Naive thymus-derived CD8-positive, alpha-beta T cell (primary cell): ENCODE measurements around the gene DIS3L2. TPM values are rescaled to one million over a fixed set of nuclear protein-coding genes. Genes with fewer than 3 reads are reported as not detected.
A peak's percentile ranks its signal among the peaks of the same experiment; 100 is the strongest.

Source experiments
- ATAC-seq, 2 donors: fragments of 150-1000 bp; cut with Tn5 transposase in 1 of 2; sonication (Bioruptor Pico), chemical (Tn5 transposase) in 1 of 2; 1 replicate in 1 of 2; 2 replicates in 1 of 2; pipeline ENCODE4 v1.10.0; 2021; ENCODE audit warnings: mild to moderate bottlenecking in 2 of 2, moderate library complexity in 2 of 2
- POLR2A ChIA-PET: fragments of 350-600 bp; sonication (Branson Sonifier 250); formaldehyde crosslinking; loops from one replicate; lab custom pipeline; 2021; ENCODE audit warnings: antibody characterized with exemption; lab: Charles Lee
- DNase-seq, 10 donors: peaks; one replicate each; pipeline versions ENCODE4 v3.0.0 to v3.0.0-alpha.2; 2020 to 2022
- H3K27ac Mint-ChIP-seq, 10 donors: one replicate each; pipeline ENCODE4 v1.8.0; 2020 to 2022; ENCODE audit warnings: mild to moderate bottlenecking in 10 of 10, mixed read lengths in 10 of 10, moderate library complexity in 4 of 10, inconsistent platforms in 1 of 10
- H3K27me3 Mint-ChIP-seq, 5 donors: one replicate each; pipeline ENCODE4 v1.8.0; 2021 to 2022; ENCODE audit warnings: mixed read lengths in 5 of 5
- H3K36me3 Mint-ChIP-seq, 3 donors: one replicate each; pipeline ENCODE4 v1.8.0; 2020 to 2022; ENCODE audit warnings: mixed read lengths in 3 of 3, mild to moderate bottlenecking in 2 of 3, inconsistent platforms in 1 of 3
- H3K4me1 Mint-ChIP-seq, 4 donors: one replicate each; pipeline ENCODE4 v1.8.0; 2021 to 2022; ENCODE audit warnings: mixed read lengths in 4 of 4
- H3K4me3 Mint-ChIP-seq, 10 donors: one replicate each; pipeline ENCODE4 v1.8.0; 2020 to 2022; ENCODE audit warnings: mild to moderate bottlenecking in 10 of 10, mixed read lengths in 10 of 10, moderate library complexity in 6 of 10, inconsistent platforms in 1 of 10
- H3K9me3 Mint-ChIP-seq, 9 donors: one replicate each; pipeline ENCODE4 v1.8.0; 2020 to 2022; ENCODE audit warnings: mixed read lengths in 9 of 9, mild to moderate bottlenecking in 3 of 9, inconsistent platforms in 1 of 9, moderate library complexity in 1 of 9
- polyA plus RNA-seq, 3 donors: library from polyadenylated mRNA; unstranded; fragments of 300-500 nt; fragmentation: Illumina TruSeq; gene quantifications; one replicate each; pipeline ENCODE4 v1.2.3, GENCODE V29; 2021
- total RNA-seq, 8 experiments: library from RNA in 2 of 8; stranded (reverse) in 2 of 8; gene quantifications; one replicate each; pipeline ENCODE4 v1.2.3 and lab custom pipeline; 2021 to 2026

Gene DIS3L2
- total and polyA plus RNA-seq, 5 experiments from 2014 or later: 12.5 to 59.1 (median 17.2) TPM

GRCh38 chr2:232124309-232124708, 162.8 kb downstream of the DIS3L2 start:
- peaks cover 0 to 17% (median 16%) of the 10 kb centered on the region in 3 donors for H3K36me3 Mint-ChIP-seq
- no peak for ATAC-seq
- peaks cover 17 to 47% (median 33%) of the 10 kb centered on the region in 4 donors for H3K4me1 Mint-ChIP-seq
- no peak for DNase-seq
- POLR2A ChIA-PET: no interaction called here
- peak overlapping the region in 3 of 10 donors; percentile 5 to 64 (median 15) for H3K27ac Mint-ChIP-seq
- no peak overlapping the region for H3K4me3 Mint-ChIP-seq
- H3K27me3 Mint-ChIP-seq: no peaks in the 10 kb centered on the region
- no peaks in the 10 kb centered on the region for H3K9me3 Mint-ChIP-seq

GRCh38 chr2:232126301-232127099, 165.0 kb downstream of the DIS3L2 start:
- H3K27ac Mint-ChIP-seq: peak overlapping the region in 5 of 10 donors; percentile 17 to 65 (median 45)

GRCh38 chr2:232129483-232129882, 168.0 kb downstream of the DIS3L2 start:
- Mint-ChIP-seq H3K4me3 (peak overlapping the region in 1 of 10 donors; percentile 54), H3K9me3 (no peaks in the 10 kb centered on the region), H3K27ac (peak overlapping the region in 4 of 10 donors; percentile 5 to 52 (median 14)), H3K4me1 (peaks cover 12 to 32% (median 19%) of the 10 kb centered on the region in 4 donors), H3K27me3 (no peaks in the 10 kb centered on the region), H3K36me3 (peaks cover 11 to 42% (median 21%) of the 10 kb centered on the region in 3 donors)
- ATAC-seq (no peak), DNase-seq (no peak)
- POLR2A ChIA-PET: no interaction called here

More at GRCh38 chr2:232126301-232127099, 165.0 kb downstream of the DIS3L2 start:
- ATAC-seq (no peak), DNase-seq (no peak)
- no peaks in the 10 kb centered on the region for H3K27me3 Mint-ChIP-seq
- POLR2A ChIA-PET: interaction anchor here (0.8 kb wide), 1 partner anchor 182 kb away, joined by 3 read pairs; no protein-coding TSS in a partner anchor
- H3K36me3 Mint-ChIP-seq: peaks cover 5 to 29% (median 21%) of the 10 kb centered on the region in 3 donors
- no peaks in the 10 kb centered on the region for H3K9me3 Mint-ChIP-seq
- H3K4me1 Mint-ChIP-seq: peaks cover 18 to 41% (median 30%) of the 10 kb centered on the region in 4 donors
- H3K4me3 Mint-ChIP-seq: no peak overlapping the region

GRCh38 chr2:232132181-232132580, 170.7 kb downstream of the DIS3L2 start:
- H3K4me3 Mint-ChIP-seq: no peak overlapping the region
- H3K27ac Mint-ChIP-seq: peak overlapping the region in 1 of 10 donors; percentile 73
- no peaks in the 10 kb centered on the region for H3K27me3 Mint-ChIP-seq
- peaks cover 24 to 52% (median 40%) of the 10 kb centered on the region in 4 donors for H3K4me1 Mint-ChIP-seq
- peaks cover 11 to 39% (median 12%) of the 10 kb centered on the region in 3 donors for H3K36me3 Mint-ChIP-seq
- no peaks in the 10 kb centered on the region for H3K9me3 Mint-ChIP-seq
- POLR2A ChIA-PET: interaction anchor here (0.7 kb wide), 1 partner anchor 169 kb away, joined by 3 read pairs; no protein-coding TSS in a partner anchor
- DNase-seq (no peak), ATAC-seq (no peak)

- H3K27ac Mint-ChIP-seq: peak overlapping the region in 3 of 10 donors; percentile 22 to 40 (median 34)
- no peaks in the 10 kb centered on the region for H3K9me3 Mint-ChIP-seq
- no peak for ATAC-seq
- peaks cover 11 to 32% (median 12%) of the 10 kb centered on the region in 3 donors for H3K36me3 Mint-ChIP-seq
- DNase-seq: no peak
- H3K4me1 Mint-ChIP-seq: peaks cover 25 to 51% (median 44%) of the 10 kb centered on the region in 4 donors
- no peak overlapping the region for H3K4me3 Mint-ChIP-seq
- no peaks in the 10 kb centered on the region for H3K27me3 Mint-ChIP-seq
- POLR2A ChIA-PET: interaction anchor here (0.6 kb wide), 1 partner anchor 91 kb away, joined by 3 read pairs; no protein-coding TSS in a partner anchor
These were observed 171.6 kb downstream of the DIS3L2 start for GRCh38 chr2:232133078-232133477.

- no peaks in the 10 kb centered on the region for H3K27me3 Mint-ChIP-seq
- peaks cover 11 to 32% (median 12%) of the 10 kb centered on the region in 3 donors for H3K36me3 Mint-ChIP-seq
- H3K27ac Mint-ChIP-seq: peak overlapping the region; percentile 45 to 93 (median 81)
- no peaks in the 10 kb centered on the region for H3K9me3 Mint-ChIP-seq
- POLR2A ChIA-PET: interaction anchor here (0.7 to 0.9 kb wide), 2 partner anchors 51 to 181 kb away, joined by 3 to 4 read pairs; no protein-coding TSS in a partner anchor
- ATAC-seq (no peak), DNase-seq (no peak)
- H3K4me1 Mint-ChIP-seq: peaks cover 36 to 56% (median 54%) of the 10 kb centered on the region in 4 donors
- peak overlapping the region in 3 of 10 donors; percentile 3 to 44 (median 11) for H3K4me3 Mint-ChIP-seq
These were observed 173.4 kb downstream of the DIS3L2 start for GRCh38 chr2:232134939-232135338.

- Mint-ChIP-seq H3K4me3 (peak overlapping the region in 7 of 10 donors; percentile 7 to 70 (median 41)), H3K4me1 (peaks cover 45 to 78% (median 68%) of the 10 kb centered on the region in 4 donors)
- ATAC-seq: no peak
These were observed 176.0 kb downstream of the DIS3L2 start for GRCh38 chr2:232137356-232138147.

GRCh38 chr2:232138441-232138840, 176.9 kb downstream of the DIS3L2 start:
- H3K4me1 Mint-ChIP-seq: peaks cover 45 to 78% (median 68%) of the 10 kb centered on the region in 4 donors
- DNase-seq (no peak), ATAC-seq (no peak)
- POLR2A ChIA-PET: interaction anchor here (1.3 to 3.5 kb wide), 3 partner anchors 172 to 177 kb away, joined by 3 to 13 read pairs (median 5); partner anchors contain the start of gene DIS3L2
- no peaks in the 10 kb centered on the region for H3K9me3 Mint-ChIP-seq
- no peaks in the 10 kb centered on the region for H3K36me3 Mint-ChIP-seq
- H3K27me3 Mint-ChIP-seq: no peaks in the 10 kb centered on the region
- H3K4me3 Mint-ChIP-seq: peak overlapping the region in 8 of 10 donors; percentile 48 to 77 (median 72)
- peak overlapping the region; percentile 69 to 94 (median 89) for H3K27ac Mint-ChIP-seq

More at GRCh38 chr2:232137356-232138147, 176.0 kb downstream of the DIS3L2 start:
- Mint-ChIP-seq H3K27me3 (no peaks in the 10 kb centered on the region), H3K9me3 (no peaks in the 10 kb centered on the region), H3K36me3 (peaks cover 0 to 7% (median 0%) of the 10 kb centered on the region in 3 donors), H3K27ac (peak overlapping the region; percentile 74 to 93 (median 84))
- DNase-seq: no peak
- POLR2A ChIA-PET: interaction anchor here (3.5 kb wide), 1 partner anchor 178 kb away, joined by 13 read pairs; no protein-coding TSS in a partner anchor

GRCh38 chr2:232139171-232139594, 177.7 kb downstream of the DIS3L2 start:
- no peaks in the 10 kb centered on the region for H3K27me3 Mint-ChIP-seq
- H3K4me3 Mint-ChIP-seq: peak overlapping the region; percentile 36 to 77 (median 65)
- ATAC-seq: peak; percentile 90
- peak overlapping the region; percentile 72 to 94 (median 89) for H3K27ac Mint-ChIP-seq
- H3K4me1 Mint-ChIP-seq: peaks cover 41 to 77% (median 66%) of the 10 kb centered on the region in 4 donors
- no peaks in the 10 kb centered on the region for H3K36me3 Mint-ChIP-seq
- POLR2A ChIA-PET: interaction anchor here (1.3 to 3.5 kb wide), 4 partner anchors 171 to 182 kb away, joined by 3 to 13 read pairs (median 4); partner anchors contain the start of gene DIS3L2
- no peaks in the 10 kb centered on the region for H3K9me3 Mint-ChIP-seq
- peak in 4 of 10 donors; percentile 14 to 55 (median 34) for DNase-seq

- DNase-seq (no peak), ATAC-seq (no peak)
- H3K27me3 Mint-ChIP-seq: no peaks in the 10 kb centered on the region
- H3K36me3 Mint-ChIP-seq: peaks cover 0 to 6% (median 0%) of the 10 kb centered on the region in 3 donors
- POLR2A ChIA-PET: interaction anchor here (1.3 to 3.5 kb wide), 4 partner anchors 170 to 181 kb away, joined by 3 to 13 read pairs (median 4); partner anchors contain the start of gene DIS3L2
- peak overlapping the region; percentile 72 to 94 (median 89) for H3K27ac Mint-ChIP-seq
- H3K4me1 Mint-ChIP-seq: peaks cover 36 to 71% (median 60%) of the 10 kb centered on the region in 4 donors
- no peaks in the 10 kb centered on the region for H3K9me3 Mint-ChIP-seq
- peak overlapping the region in 8 of 10 donors; percentile 48 to 77 (median 72) for H3K4me3 Mint-ChIP-seq
These were observed 178.5 kb downstream of the DIS3L2 start for GRCh38 chr2:232139786-232140562.

GRCh38 chr2:232141591-232141990, 180.1 kb downstream of the DIS3L2 start:
- no peak for DNase-seq
- POLR2A ChIA-PET: no interaction called here
- Mint-ChIP-seq H3K36me3 (peaks cover 0 to 17% (median 8%) of the 10 kb centered on the region in 3 donors), H3K27me3 (no peaks in the 10 kb centered on the region), H3K4me1 (peaks cover 27 to 55% (median 44%) of the 10 kb centered on the region in 4 donors), H3K4me3 (no peak overlapping the region), H3K27ac (peak overlapping the region in 8 of 10 donors; percentile 22 to 90 (median 55)), H3K9me3 (no peaks in the 10 kb centered on the region)
- ATAC-seq: no peak
